ENCODE results near the gene HSFX2.
"Not testable (repeated sequence)": the region's sequence is repeated elsewhere in the genome, so short reads cannot be mapped to it uniquely, and the experiment has no call there.

DNA sequence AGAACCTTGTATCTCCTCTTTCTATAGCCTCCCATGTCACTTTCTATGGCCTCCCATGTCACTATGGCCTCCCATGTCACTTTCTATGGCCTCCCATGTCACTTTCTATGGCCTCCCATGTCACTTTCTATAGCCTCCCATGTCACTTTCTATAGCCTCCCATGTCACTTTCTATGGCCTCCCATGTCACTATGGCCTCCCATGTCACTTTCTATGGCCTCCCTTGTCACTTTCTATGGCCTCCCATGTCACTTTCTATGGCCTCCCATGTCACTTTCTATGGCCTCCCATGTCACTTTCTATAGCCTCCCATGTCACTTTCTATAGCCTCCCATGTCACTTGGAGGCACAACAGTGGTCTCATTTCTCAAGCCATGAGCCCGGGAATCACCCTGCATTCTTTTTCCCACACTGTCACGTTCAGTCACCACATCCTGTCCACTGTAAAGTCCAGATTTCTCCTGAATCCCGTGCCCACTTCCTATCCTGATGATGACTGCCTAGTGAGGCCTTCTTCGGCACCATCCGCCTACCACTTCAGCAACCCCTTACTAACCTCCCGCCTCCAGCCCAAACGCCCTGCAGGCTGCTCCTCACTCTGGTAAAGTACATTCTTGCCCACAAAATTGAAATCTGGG lies 10.3 kb upstream of the HSFX2 start:
- TF ChIP-seq, protein P1, sequence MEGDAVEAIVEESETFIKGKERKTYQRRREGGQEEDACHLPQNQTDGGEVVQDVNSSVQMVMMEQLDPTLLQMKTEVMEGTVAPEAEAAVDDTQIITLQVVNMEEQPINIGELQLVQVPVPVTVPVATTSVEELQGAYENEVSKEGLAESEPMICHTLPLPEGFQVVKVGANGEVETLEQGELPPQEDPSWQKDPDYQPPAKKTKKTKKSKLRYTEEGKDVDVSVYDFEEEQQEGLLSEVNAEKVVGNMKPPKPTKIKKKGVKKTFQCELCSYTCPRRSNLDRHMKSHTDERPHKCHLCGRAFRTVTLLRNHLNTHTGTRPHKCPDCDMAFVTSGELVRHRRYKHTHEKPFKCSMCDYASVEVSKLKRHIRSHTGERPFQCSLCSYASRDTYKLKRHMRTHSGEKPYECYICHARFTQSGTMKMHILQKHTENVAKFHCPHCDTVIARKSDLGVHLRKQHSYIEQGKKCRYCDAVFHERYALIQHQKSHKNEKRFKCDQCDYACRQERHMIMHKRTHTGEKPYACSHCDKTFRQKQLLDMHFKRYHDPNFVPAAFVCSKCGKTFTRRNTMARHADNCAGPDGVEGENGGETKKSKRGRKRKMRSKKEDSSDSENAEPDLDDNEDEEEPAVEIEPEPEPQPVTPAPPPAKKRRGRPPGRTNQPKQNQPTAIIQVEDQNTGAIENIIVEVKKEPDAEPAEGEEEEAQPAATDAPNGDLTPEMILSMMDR (IDR thresholded peaks at IDR 0.05; ENCODE audit: insufficient read depth, low read length, poor library complexity, severe bottlenecking), result not testable (repeated sequence)
- TF ChIP-seq EZH2phosphoT487 (conservative IDR thresholded peaks at IDR 0.05; ENCODE audit: low read length), result not testable (repeated sequence)

All from SU-DHL-6 (cell line).